ENCODE results near the gene HSF2BP. TPM values are rescaled to one million over a fixed set of nuclear protein-coding genes. Genes with fewer than 3 reads are reported as not detected.
"Not testable (repeated sequence)": the region's sequence is repeated elsewhere in the genome, so short reads cannot be mapped to it uniquely, and the experiment has no call there.

The HSF2BP gene
- total RNA-seq, 1 donor from 2014 or later = 0.75 TPM

DNA sequence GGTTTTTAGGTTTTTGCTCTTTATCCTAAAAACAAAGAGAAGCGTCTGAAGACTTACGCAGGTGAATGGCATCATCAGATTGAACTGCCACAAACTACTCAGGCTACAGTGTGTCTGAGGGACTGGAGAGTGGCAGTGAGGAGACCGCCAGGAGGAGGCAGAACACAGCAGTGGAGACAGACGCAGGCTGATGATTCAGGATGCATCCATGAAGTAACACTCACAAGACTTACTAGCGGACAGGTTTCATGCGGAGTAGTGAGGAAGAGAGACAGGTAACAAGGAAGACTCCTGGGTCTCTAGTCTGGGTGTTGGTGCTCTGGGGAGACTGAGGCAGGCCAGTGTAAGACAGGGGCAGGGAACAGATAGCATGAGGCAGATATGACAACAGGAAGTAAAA lies 5.7 kb downstream of the HSF2BP start:
- H3K9me3 ChIP-seq = no peaks in the 10 kb centered on the region
- DNase-seq (ENCODE audit: low spot score in 2 of 2) = no peak
- H3K27me3 ChIP-seq = no peaks in the 10 kb centered on the region
- H3K27ac ChIP-seq = no peak overlapping the region
- no peaks in the 10 kb centered on the region for H3K36me3 ChIP-seq
- intact Hi-C loops (cut with DNase I) = no loop called here
- H3K4me1 ChIP-seq = no peaks in the 10 kb centered on the region
- no peak overlapping the region for H3K4me3 ChIP-seq
- TF ChIP-seq CTCF (IDR thresholded peaks at IDR 0.05) = no peak

- Histone ChIP-seq H3K27ac (no peak overlapping the region), H3K4me1 (no peaks in the 10 kb centered on the region), H3K27me3 (no peaks in the 10 kb centered on the region), H3K4me3 (no peak overlapping the region), H3K9me3 (no peaks in the 10 kb centered on the region), H3K36me3 (no peaks in the 10 kb centered on the region)
- TF ChIP-seq CTCF (IDR thresholded peaks at IDR 0.05) = no peak
- intact Hi-C loops (cut with DNase I) = no loop called here
- no peak for DNase-seq (ENCODE audit: low spot score in 2 of 2)
Measured at GRCh38 chr21:43652616-43653015, 6.7 kb downstream of the HSF2BP start.

GRCh38 chr21:43651926-43652325 lies 7.4 kb downstream of the HSF2BP start:
- H3K4me3 ChIP-seq; H3K27me3 ChIP-seq; intact Hi-C loops (cut with DNase I); H3K4me1 ChIP-seq; H3K9me3 ChIP-seq; H3K36me3 ChIP-seq; DNase-seq (ENCODE audit: low spot score in 2 of 2); H3K27ac ChIP-seq: not testable (repeated sequence)

- Histone ChIP-seq H3K36me3 (no peaks in the 10 kb centered on the region), H3K27me3 (no peaks in the 10 kb centered on the region), H3K4me1 (no peaks in the 10 kb centered on the region), H3K9me3 (no peaks in the 10 kb centered on the region), H3K4me3 (no peak overlapping the region), H3K27ac (no peak overlapping the region)
- no peak for DNase-seq (ENCODE audit: low spot score in 2 of 2)
- intact Hi-C loops (cut with DNase I) = no loop called here
- TF ChIP-seq CTCF (IDR thresholded peaks at IDR 0.05) = no peak
Measured at GRCh38 chr21:43648171-43648570, 11.1 kb downstream of the HSF2BP start.

DNA sequence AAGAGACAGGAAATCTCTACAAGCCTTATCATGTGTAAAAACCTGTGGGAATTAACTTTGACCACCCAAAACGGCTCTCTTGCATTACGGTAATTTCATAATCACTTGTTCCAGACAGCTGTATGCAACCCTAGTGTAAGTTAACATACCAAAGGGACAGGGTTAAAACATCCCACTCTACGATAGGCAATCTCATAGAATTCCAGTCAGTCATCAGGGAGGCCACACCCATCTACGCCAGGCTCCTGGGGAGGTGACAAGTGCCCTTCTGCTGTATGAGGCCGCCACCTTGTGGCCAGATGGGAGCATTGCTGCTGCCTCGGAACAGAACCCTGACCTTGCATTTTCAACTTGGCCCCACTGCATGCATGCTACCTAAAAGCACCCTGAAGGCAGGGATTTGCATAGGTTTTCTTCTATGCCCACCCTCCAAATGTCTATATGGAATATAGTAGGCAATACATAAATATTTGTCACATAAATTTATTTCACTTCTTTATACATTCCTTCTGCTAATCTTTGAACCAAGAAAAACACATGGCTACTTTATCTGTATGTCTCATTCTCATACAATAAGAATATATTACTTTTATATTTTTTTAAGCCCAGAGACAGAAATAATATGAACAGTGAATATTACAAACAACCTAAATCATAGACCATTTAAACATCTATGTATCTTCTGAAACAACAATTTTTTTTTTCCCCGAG lies 12.6 kb downstream of the HSF2BP start:
- intact Hi-C loops (cut with DNase I) = no loop called here
- H3K4me3 ChIP-seq = no peak overlapping the region
- TF ChIP-seq CTCF (IDR thresholded peaks at IDR 0.05) = peak; percentile 98 to 99 (median 99)
- H3K4me1 ChIP-seq = no peaks in the 10 kb centered on the region
- no peaks in the 10 kb centered on the region for H3K36me3 ChIP-seq
- DNase-seq (ENCODE audit: low spot score in 2 of 2) = peak; percentile 56 to 96
- H3K27me3 ChIP-seq = no peaks in the 10 kb centered on the region
- H3K9me3 ChIP-seq = no peaks in the 10 kb centered on the region
- no peak overlapping the region for H3K27ac ChIP-seq

GRCh38 chr21:43645976-43646375 lies 13.3 kb downstream of the HSF2BP start:
- Histone ChIP-seq H3K9me3 (no peaks in the 10 kb centered on the region), H3K27me3 (no peaks in the 10 kb centered on the region), H3K4me1 (no peaks in the 10 kb centered on the region), H3K4me3 (peak overlapping the region in 1 of 2 donors; percentile 6), H3K27ac (no peak overlapping the region), H3K36me3 (no peaks in the 10 kb centered on the region)
- no peak for TF ChIP-seq CTCF (IDR thresholded peaks at IDR 0.05)
- DNase-seq (ENCODE audit: low spot score in 2 of 2) = no peak
- intact Hi-C loops (cut with DNase I) = loop anchor here (2.0 kb wide), 1 partner anchor 59 kb away; no protein-coding TSS in a partner anchor

Measured in ascending aorta (tissue), 2 donors.